Astrocyte (in vitro differentiated cells and primary cell): ENCODE results near the gene DLST.

Experiments
- CTCF ChIP-seq: IDR thresholded peaks from 2 replicates; pipeline ENCODE4 v1.5.1; 2011; ENCODE audit warnings: low read depth, mild to moderate bottlenecking, inconsistent platforms, low read length, moderate library complexity; ENCODE audit not compliant: insufficient read depth
- EZH2 ChIP-seq: IDR thresholded peaks from 2 replicates; pipeline ENCODE4 v1.6.1; 2012; ENCODE audit warnings: mild to moderate bottlenecking, low read length, inconsistent platforms; ENCODE audit not compliant: insufficient read depth

DNA sequence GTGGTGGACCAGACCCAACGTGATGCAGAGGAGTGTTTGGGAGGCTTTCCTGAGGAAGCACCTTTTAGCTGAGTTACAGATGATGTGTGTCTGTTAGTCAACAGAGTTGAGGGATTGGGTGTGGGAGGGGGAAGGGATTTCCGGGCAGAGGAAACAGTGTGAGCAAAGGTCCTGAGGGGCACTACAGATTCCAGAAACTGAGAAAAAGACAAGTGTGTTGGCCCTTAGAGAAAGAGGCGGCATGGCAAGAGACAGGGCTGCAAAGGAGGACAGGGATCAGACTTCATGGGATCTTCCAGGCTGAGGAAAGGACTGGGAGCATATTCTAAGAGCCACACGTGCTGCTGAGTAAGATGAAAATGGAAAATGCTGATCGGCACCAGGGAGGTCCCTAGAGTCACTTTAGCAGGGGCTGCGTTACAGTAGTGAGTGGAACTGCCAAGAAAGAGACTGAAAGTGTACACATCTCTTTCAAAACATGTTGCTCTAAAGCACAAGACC, 50.7 kb downstream of the DLST start:
- TF ChIP-seq EZH2 (no peak), CTCF (no peak)
